Psoas muscle (tissue), 8 donors: ENCODE measurements around the gene CLCN7. TPM values are rescaled to one million over a fixed set of nuclear protein-coding genes. Genes with fewer than 3 reads are reported as not detected.
"Not testable (repeated sequence)": the region's sequence is repeated elsewhere in the genome, so short reads cannot be mapped to it uniquely, and the experiment has no call there.

Experiments used
- ATAC-seq, 4 donors: fragments of 200-7000 bp; cut with Tn5 transposase; one replicate each; pipeline ENCODE4 v1.9.1; 2020; ENCODE audit warnings: moderate library complexity in 3 of 4, mild to moderate bottlenecking in 2 of 4
- DNase-seq, 2 donors: peaks; one replicate each; pipeline ENCODE4 v3.0.0-alpha.2; 2020
- H3K27ac ChIP-seq: fragments of 200-600 bp; one replicate; pipeline ENCODE4 v1.8.0; 2022
- H3K27me3 ChIP-seq, 3 donors: fragments of 200-600 bp in 1 of 3; one replicate each; pipeline versions ENCODE4 v1.6.1 to v1.8.0; 2013 to 2022; ENCODE audit warnings: low read length in 2 of 3, mild to moderate bottlenecking in 2 of 3, moderate library complexity in 1 of 3; ENCODE audit not compliant: insufficient read depth in 3 of 3
- H3K36me3 ChIP-seq, 2 donors: fragments of 200-600 bp in 1 of 2; one replicate each; pipeline versions ENCODE4 v1.6.1 to v1.8.0; 2013 to 2022; ENCODE audit warnings: low read depth in 1 of 2, mild to moderate bottlenecking in 1 of 2, moderate library complexity in 1 of 2; ENCODE audit not compliant: insufficient read depth in 1 of 2
- H3K4me1 ChIP-seq: fragments of 200-600 bp; one replicate; pipeline ENCODE4 v1.8.0; 2022
- H3K4me3 ChIP-seq: fragments of 200-600 bp; one replicate; pipeline ENCODE4 v1.8.0; 2022; ENCODE audit warnings: mild to moderate bottlenecking
- H3K9me3 ChIP-seq: fragments of 200-600 bp; one replicate; pipeline ENCODE4 v1.8.0; 2022
- CTCF ChIP-seq: fragments of 200-600 bp; IDR thresholded peaks from one replicate; pipeline ENCODE4 v1.8.0; 2022; ENCODE audit warnings: antibody characterized with exemption
- WGBS, 3 donors: extraction: QIAGEN DNeasy Blood & Tissue Kit; methylation state at CpG; one replicate each; pipeline versions ENCODE4 v1.1.6 to v1.1.7; 2013; 5-methylcytosine and 5-hydroxymethylcytosine counted together
- intact Hi-C, 2 donors: fragments of 100-400 bp; cut with DNase I; formaldehyde crosslinking; loops; one replicate each; pipeline versions ENCODE4 v1.11.0 to v1.14.2; 2022
- polyA plus RNA-seq, 3 donors: library from polyadenylated mRNA; stranded (reverse); fragments of 200-250 nt; gene quantifications; one replicate each; pipeline ENCODE4 v1.2.3, GENCODE V29; 2013
- total RNA-seq, 4 donors: library from RNA; stranded (reverse); fragmentation: NEBNext Ultra II Directional in 2 of 4; extraction: Animal tissue kit (Norgen Biotek cat#: 25700) in 2 of 4; gene quantifications; one replicate each; pipeline versions ENCODE4 v1.2.1 to v1.2.4, GENCODE V29; 2021 to 2023
- donor health status: healthy with polysubstance abuse.
- donor health status: DM: no; HTN: no; CAD: no; lungs with moderate emphysema.
- donor health status: Bipolar disorder and iron deficiency.
- donor health status: healthy.
- donor health status: DM: yes; HTN: yes; CAD: no.
- donor health status: DM: no; HTN: no; CAD: no.
- donor health status: DM: no; HTN: no; CAD: no.
- donor health status: DM: yes; HTN: yes; CAD: no.

CLCN7 gene
- total and polyA plus RNA-seq, 7 donors, result 27.0 to 65.4 (median 41.2) TPM

GRCh38 chr16:1441391-1441829, 33.4 kb downstream of the CLCN7 start:
- Histone ChIP-seq H3K36me3 (peaks cover 0 to 13% of the 10 kb centered on the region in 2 donors), H3K27me3 (no peaks in the 10 kb centered on the region), H3K27ac (no peak overlapping the region), H3K4me1 (no peaks in the 10 kb centered on the region), H3K9me3 (no peaks in the 10 kb centered on the region), H3K4me3 (no peak overlapping the region)
- intact Hi-C loops, result no loop called here
- DNase-seq, result no peak
- no peak for ATAC-seq
- 53 to 59% (median 58%) methylated on average over 22 of the region's 22 CpGs for WGBS, 3 donors
- no peak for TF ChIP-seq CTCF

- DNase-seq, H3K27me3 ChIP-seq, H3K4me1 ChIP-seq, H3K27ac ChIP-seq, ATAC-seq, H3K36me3 ChIP-seq, H3K4me3 ChIP-seq, H3K9me3 ChIP-seq, intact Hi-C loops: not testable (repeated sequence)
- 92 to 95% (median 94%) methylated on average over 4 of the region's 4 CpGs for WGBS, 3 donors
Observed at GRCh38 chr16:1439699-1440074, 35.1 kb downstream of the CLCN7 start.

GRCh38 chr16:1439058-1439698, 35.6 kb downstream of the CLCN7 start:
- no peaks in the 10 kb centered on the region for H3K9me3 ChIP-seq
- DNase-seq (no peak), ATAC-seq (no peak)
- 80 to 83% (median 83%) methylated on average over 24 to 27 of the region's 27 CpGs for WGBS, 3 donors
- H3K36me3 ChIP-seq, result peaks cover 0 to 7% of the 10 kb centered on the region in 2 donors
- no peaks in the 10 kb centered on the region for H3K4me1 ChIP-seq
- intact Hi-C loops, result no loop called here
- H3K27ac ChIP-seq, result no peak overlapping the region
- no peak for TF ChIP-seq CTCF
- H3K4me3 ChIP-seq, result no peak overlapping the region
- no peaks in the 10 kb centered on the region for H3K27me3 ChIP-seq

- H3K4me1 ChIP-seq, result no peaks in the 10 kb centered on the region
- no peak overlapping the region for H3K27ac ChIP-seq
- H3K9me3 ChIP-seq, result no peaks in the 10 kb centered on the region
- no peak for TF ChIP-seq CTCF
- intact Hi-C loops, result no loop called here
- ATAC-seq (no peak), DNase-seq (no peak)
- peaks cover 0 to 7% of the 10 kb centered on the region in 2 donors for H3K36me3 ChIP-seq
- no peak overlapping the region for H3K4me3 ChIP-seq
- WGBS, 3 donors, result 72 to 80% (median 78%) methylated on average over 23 to 35 of the region's 35 CpGs
- no peaks in the 10 kb centered on the region for H3K27me3 ChIP-seq
Observed at GRCh38 chr16:1438229-1439057, 36.4 kb downstream of the CLCN7 start.

- H3K4me1 ChIP-seq, result no peaks in the 10 kb centered on the region
- TF ChIP-seq CTCF, result no peak
- intact Hi-C loops, result no loop called here
- no peaks in the 10 kb centered on the region for H3K9me3 ChIP-seq
- no peaks in the 10 kb centered on the region for H3K27me3 ChIP-seq
- DNase-seq (no peak), ATAC-seq (no peak)
- H3K27ac ChIP-seq, result no peak overlapping the region
- no peak overlapping the region for H3K4me3 ChIP-seq
- peaks cover 0 to 7% of the 10 kb centered on the region in 2 donors for H3K36me3 ChIP-seq
- WGBS, 3 donors, result 66 to 74% (median 72%) methylated on average over 16 to 22 of the region's 22 CpGs
Observed at GRCh38 chr16:1437606-1438005, 37.2 kb downstream of the CLCN7 start.
